ENCODE measurements around the gene BATF2. TPM values are rescaled to one million over a fixed set of nuclear protein-coding genes. Genes with fewer than 3 reads are reported as not detected.

Gene BATF2
- total RNA-seq, 1 experiment from 2014 or later: 0.72 TPM

DNA sequence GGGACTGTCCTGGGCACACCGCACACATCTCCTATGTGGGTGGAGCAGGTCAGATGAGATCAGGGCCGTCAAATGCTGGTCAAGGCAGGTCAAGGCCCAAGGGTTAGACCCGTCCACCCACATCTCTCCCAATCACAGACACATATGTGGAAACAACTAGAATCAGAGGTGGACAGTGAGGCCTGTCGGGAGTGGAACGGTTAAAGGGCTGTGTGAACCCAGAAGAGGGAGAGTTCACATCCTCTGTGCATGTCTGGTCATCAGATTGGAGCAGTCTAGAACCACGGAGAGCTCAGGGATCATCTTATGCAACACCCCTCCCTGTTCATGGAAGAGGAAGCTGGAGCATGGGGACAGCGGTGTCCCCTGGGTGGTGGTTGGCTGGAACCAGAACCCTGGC lies 23.1 kb upstream of the BATF2 start:
- H3K36me3 Mint-ChIP-seq (ENCODE audit: insufficient read depth in 1 of 3, low read depth in 3 of 3): peaks cover 21 to 64% (median 52%) of the 10 kb centered on the region in 3 experiments

More for the DNA sequence above, 23.1 kb upstream of the BATF2 start:
- H3K9ac ChIP-seq (ENCODE audit: extremely low read depth, insufficient read length, low read length): no peak overlapping the region
- H4K91ac ChIP-seq (ENCODE audit: insufficient read length, low read depth, low read length): no peak overlapping the region
- H3K23ac ChIP-seq (ENCODE audit: insufficient read length, low read depth, low read length): no peak overlapping the region
- H2BK12ac ChIP-seq (ENCODE audit: insufficient read length, low read depth, low read length): no peak overlapping the region
- H3K27me3 ChIP-seq (ENCODE audit: insufficient read depth, low read length): no peaks in the 10 kb centered on the region
- no peak overlapping the region for H2BK5ac ChIP-seq (ENCODE audit: insufficient read length, low read length)
- Mint-ChIP-seq H3K4me3 (no peak overlapping the region), H3K27me3 (ENCODE audit: low read depth) (no peaks in the 10 kb centered on the region), H3K4me1 (peaks cover 0 to 4% of the 10 kb centered on the region in 2 experiments; a peak in 2 of 4 replicates), H3K9me3 (no peaks in the 10 kb centered on the region), H3K27ac (no peak overlapping the region)
- H2AFZ ChIP-seq (ENCODE audit: low read length): no peak overlapping the region
- H3K9me3 ChIP-seq (ENCODE audit: control insufficient read depth, low read depth, low read length): no peaks in the 10 kb centered on the region
- no peaks in the 10 kb centered on the region for H4K20me1 ChIP-seq (ENCODE audit: control insufficient read depth, insufficient read depth, insufficient read length)
- H4K5ac ChIP-seq (ENCODE audit: insufficient read length, low read depth, low read length): no peak overlapping the region
- H3T11ph ChIP-seq (ENCODE audit: low read length): no peak overlapping the region
- no peak overlapping the region for H3K18ac ChIP-seq (ENCODE audit: insufficient read length, low read depth, low read length)
- no peak for DNase-seq
- no peak overlapping the region for H3K56ac ChIP-seq (ENCODE audit: insufficient read length, low read depth, low read length)
- H3K79me2 ChIP-seq (ENCODE audit: insufficient read depth, low read length): no peaks in the 10 kb centered on the region
- no peak overlapping the region for H4K8ac ChIP-seq (replicated peaks; ENCODE audit: insufficient read length, low read depth, low read length)
- no peak overlapping the region for H2BK120ac ChIP-seq (ENCODE audit: low read depth, low read length, poor library complexity, severe bottlenecking)
- no peaks in the 10 kb centered on the region for H3K4me1 ChIP-seq (ENCODE audit: insufficient read depth, low read length)
- no peak overlapping the region for H2BK20ac ChIP-seq (ENCODE audit: low read depth, low read length, poor library complexity, severe bottlenecking)
- H2BK15ac ChIP-seq (ENCODE audit: low read depth, low read length): no peak overlapping the region
- no peak overlapping the region for H2AK5ac ChIP-seq (ENCODE audit: insufficient read length, low read length)
- H3K14ac ChIP-seq (ENCODE audit: insufficient read depth, low read length): no peak overlapping the region
- H3K79me1 ChIP-seq (ENCODE audit: insufficient read depth, low read depth, low read length, poor library complexity, severe bottlenecking): peaks cover 2% of the 10 kb centered on the region
- H3K27ac ChIP-seq (ENCODE audit: insufficient read length, low read depth, low read length): no peak overlapping the region
- H3K4me2 ChIP-seq (ENCODE audit: insufficient read depth, insufficient read length, low read length): no peak overlapping the region
- H3K4ac ChIP-seq (ENCODE audit: low read depth, low read length): no peak overlapping the region
- peaks cover under 1% of the 10 kb centered on the region for H3K23me2 ChIP-seq (ENCODE audit: insufficient read length, low read depth, low read length, poor library complexity, severe bottlenecking)
- TF ChIP-seq, protein P1, sequence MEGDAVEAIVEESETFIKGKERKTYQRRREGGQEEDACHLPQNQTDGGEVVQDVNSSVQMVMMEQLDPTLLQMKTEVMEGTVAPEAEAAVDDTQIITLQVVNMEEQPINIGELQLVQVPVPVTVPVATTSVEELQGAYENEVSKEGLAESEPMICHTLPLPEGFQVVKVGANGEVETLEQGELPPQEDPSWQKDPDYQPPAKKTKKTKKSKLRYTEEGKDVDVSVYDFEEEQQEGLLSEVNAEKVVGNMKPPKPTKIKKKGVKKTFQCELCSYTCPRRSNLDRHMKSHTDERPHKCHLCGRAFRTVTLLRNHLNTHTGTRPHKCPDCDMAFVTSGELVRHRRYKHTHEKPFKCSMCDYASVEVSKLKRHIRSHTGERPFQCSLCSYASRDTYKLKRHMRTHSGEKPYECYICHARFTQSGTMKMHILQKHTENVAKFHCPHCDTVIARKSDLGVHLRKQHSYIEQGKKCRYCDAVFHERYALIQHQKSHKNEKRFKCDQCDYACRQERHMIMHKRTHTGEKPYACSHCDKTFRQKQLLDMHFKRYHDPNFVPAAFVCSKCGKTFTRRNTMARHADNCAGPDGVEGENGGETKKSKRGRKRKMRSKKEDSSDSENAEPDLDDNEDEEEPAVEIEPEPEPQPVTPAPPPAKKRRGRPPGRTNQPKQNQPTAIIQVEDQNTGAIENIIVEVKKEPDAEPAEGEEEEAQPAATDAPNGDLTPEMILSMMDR (conservative IDR thresholded peaks at IDR 0.05): no peak
- no CpG with 5 or more reads among the region's 7 CpGs for WGBS (ENCODE audit: extremely low coverage, insufficient read length, low lambda C conversion rate)

Measured in H9 (cell line).